Measurements from ENCODE around the gene CCDC85B.
A peak's percentile ranks its signal among the peaks of the same experiment; 100 is the strongest.

The CCDC85B gene

DNA sequence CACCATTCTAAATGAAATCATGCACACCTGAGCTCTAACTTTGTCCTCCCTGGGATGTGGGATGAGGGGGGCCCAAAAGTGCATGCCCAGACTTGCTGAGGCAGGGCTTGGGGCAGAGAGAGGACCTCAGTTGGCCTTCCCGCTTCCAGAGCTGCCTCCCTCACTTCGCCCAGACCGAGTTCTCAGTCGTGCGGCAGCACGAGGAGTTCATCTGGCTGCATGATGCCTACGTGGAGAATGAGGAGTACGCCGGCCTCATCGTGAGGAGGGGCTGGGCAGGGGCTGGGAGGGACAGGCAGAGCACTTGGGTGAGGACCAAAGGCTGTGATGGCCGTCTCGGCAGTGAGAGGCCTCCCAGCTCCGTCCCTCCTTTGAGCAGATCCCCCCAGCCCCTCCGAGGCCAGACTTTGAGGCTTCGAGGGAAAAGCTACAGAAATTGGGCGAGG lies 40.7 kb upstream of the CCDC85B start:
- in situ Hi-C loops (cut with MboI; ENCODE audit: low sequenced_read_pairs, unreplicated experiment), result no loop called here
- peak; percentile 21 for DNase-seq (ENCODE audit: low spot score)
- TF ChIP-seq, protein P1, sequence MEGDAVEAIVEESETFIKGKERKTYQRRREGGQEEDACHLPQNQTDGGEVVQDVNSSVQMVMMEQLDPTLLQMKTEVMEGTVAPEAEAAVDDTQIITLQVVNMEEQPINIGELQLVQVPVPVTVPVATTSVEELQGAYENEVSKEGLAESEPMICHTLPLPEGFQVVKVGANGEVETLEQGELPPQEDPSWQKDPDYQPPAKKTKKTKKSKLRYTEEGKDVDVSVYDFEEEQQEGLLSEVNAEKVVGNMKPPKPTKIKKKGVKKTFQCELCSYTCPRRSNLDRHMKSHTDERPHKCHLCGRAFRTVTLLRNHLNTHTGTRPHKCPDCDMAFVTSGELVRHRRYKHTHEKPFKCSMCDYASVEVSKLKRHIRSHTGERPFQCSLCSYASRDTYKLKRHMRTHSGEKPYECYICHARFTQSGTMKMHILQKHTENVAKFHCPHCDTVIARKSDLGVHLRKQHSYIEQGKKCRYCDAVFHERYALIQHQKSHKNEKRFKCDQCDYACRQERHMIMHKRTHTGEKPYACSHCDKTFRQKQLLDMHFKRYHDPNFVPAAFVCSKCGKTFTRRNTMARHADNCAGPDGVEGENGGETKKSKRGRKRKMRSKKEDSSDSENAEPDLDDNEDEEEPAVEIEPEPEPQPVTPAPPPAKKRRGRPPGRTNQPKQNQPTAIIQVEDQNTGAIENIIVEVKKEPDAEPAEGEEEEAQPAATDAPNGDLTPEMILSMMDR (IDR thresholded peaks at IDR 0.05; ENCODE audit: borderline replicate concordance, control extremely low read depth, extremely low read depth, insufficient read depth, missing control alignments), result no peak

DNA sequence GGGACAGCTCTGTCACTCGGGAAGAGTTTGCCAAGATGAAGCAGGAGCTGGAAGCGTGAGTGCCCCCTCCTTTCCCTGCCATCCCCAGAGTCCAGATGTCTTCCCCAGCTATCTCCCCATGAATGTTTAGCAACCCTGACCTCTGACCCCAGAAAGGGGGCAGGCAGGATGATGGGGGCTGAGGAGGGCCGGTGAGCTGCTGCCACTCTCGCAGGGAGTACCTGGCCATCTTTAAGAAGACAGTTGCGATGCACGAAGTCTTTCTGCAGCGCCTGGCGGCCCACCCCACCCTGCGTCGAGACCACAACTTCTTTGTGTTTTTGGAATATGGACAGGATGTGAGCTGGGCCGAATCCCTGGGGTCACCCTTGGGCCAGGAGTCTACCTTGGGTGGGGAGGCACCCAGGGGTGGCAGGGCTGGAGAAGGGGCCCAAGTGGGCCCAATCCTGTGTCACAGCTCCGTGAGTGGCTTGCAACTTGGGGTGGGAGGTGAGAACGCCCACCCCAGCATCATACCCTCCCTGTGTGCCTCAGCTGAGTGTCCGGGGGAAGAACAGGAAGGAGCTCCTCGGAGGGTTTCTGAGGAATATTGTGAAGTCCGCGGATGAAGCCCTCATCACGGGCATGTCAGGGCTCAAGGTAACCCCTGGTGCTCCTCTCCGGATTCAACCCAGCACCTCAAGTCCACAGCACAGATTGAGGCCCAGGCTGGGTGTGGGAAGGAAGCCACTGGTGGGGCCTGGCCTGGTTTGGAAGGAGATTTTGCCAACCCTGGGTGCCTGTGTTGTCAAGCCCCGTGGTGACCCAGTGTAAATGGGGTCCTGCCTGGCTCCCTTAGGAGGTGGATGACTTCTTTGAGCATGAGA lies 40.0 kb upstream of the CCDC85B start:
- DNase-seq (ENCODE audit: low spot score), result peak; percentile 30
- TF ChIP-seq, protein P1 (IDR thresholded peaks at IDR 0.05; ENCODE audit: borderline replicate concordance, control extremely low read depth, extremely low read depth, insufficient read depth, missing control alignments), result no peak
- in situ Hi-C loops (cut with MboI; ENCODE audit: low sequenced_read_pairs, unreplicated experiment), result no loop called here

DNA sequence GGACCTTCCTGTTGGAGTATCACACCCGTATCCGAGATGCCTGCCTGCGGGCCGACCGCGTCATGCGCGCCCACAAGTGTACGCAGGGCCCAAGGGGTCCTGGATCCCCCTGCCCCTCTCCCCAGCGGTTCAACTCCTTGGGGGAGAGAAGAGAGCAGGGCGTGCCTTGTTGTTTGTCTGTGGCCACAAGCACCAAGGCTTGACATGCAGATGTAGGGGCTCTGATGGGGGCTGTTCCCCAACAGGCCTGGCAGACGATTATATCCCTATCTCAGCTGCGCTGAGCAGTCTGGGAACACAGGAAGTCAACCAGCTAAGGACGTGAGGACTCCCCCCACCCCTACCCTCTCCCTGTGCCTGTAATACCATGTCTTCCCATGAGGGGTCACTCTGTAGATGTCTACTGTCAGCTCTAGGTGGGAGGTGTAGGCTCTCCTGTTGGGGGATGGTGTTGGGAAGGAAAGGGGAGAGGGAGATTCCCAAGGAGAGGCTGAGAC lies 39.3 kb upstream of the CCDC85B start:
- DNase-seq (ENCODE audit: low spot score), result peak; percentile 55
- TF ChIP-seq, protein P1 (IDR thresholded peaks at IDR 0.05; ENCODE audit: borderline replicate concordance, control extremely low read depth, extremely low read depth, insufficient read depth, missing control alignments), result no peak
- in situ Hi-C loops (cut with MboI; ENCODE audit: low sequenced_read_pairs, unreplicated experiment), result no loop called here

DNA sequence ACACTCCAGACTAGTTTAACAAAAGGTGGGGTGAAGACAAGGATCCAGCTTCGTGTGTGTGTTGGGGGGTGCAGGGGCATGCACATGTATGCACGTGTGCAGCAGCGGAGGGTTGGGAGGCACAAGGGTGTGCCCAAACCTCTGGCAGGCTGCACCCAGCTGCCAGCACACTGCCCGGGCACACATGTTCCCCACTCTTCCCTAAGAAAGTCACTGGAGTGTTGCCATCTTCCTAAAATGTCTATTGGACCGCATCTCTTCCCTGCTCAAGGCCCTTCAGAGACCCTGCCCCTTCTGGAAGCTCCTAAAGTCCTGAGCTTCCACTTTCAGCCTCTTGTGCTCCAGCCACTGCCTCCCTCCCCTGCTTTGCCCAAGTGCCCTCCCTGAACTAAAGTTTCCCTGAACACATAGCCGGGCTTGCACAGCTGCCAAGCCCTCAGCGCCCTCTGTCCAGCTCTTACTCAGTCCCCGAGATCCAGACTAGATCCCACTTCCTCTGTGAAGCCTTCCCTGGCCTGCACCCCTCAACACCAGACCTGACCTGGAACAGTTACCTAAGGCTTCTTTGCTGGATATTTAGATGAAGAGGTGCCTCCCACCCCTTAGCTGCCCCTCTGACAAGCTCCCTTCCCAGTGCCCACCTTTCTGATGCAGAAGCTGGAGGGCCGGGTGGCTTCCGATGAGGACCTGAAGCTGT lies 38.5 kb upstream of the CCDC85B start:
- no peak for DNase-seq (ENCODE audit: low spot score)
- TF ChIP-seq, protein P1 (IDR thresholded peaks at IDR 0.05; ENCODE audit: borderline replicate concordance, control extremely low read depth, extremely low read depth, insufficient read depth, missing control alignments), result no peak
- in situ Hi-C loops (cut with MboI; ENCODE audit: low sequenced_read_pairs, unreplicated experiment), result no loop called here

DNA sequence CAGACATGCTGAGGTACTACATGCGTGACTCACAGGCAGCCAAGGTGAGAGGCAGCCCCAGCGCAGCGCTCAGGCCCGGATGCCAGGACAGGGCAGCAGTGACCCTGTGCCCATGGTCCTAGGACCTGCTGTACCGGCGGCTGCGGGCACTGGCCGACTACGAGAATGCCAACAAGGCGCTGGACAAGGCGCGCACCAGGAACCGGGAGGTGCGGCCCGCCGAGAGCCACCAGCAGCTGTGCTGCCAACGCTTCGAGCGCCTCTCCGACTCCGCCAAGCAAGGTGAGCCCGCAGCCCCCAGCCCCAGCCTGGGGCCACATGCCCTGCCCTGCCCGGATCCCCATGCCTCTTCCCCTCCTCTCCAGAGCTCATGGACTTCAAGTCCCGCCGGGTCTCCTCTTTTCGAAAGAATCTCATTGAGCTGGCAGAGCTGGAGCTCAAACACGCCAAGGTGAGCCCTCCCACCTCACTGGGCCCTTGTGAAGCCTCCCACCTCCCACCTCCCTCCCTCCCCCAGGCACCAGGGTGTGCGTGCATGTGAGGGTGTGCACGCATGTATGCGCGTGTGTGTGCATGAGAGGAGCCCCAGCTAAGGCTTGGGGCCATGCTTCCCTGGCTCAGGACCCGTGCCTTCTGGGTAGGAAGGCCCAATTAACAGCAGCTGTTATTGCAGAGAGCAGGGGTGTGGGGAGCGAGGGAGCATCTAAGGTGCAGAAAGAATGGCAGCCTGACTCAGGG lies 37.8 kb upstream of the CCDC85B start:
- TF ChIP-seq, protein P1 (IDR thresholded peaks at IDR 0.05; ENCODE audit: borderline replicate concordance, control extremely low read depth, extremely low read depth, insufficient read depth, missing control alignments), result no peak
- in situ Hi-C loops (cut with MboI; ENCODE audit: low sequenced_read_pairs, unreplicated experiment), result no loop called here
- DNase-seq (ENCODE audit: low spot score), result no peak

Data from GM13976 (cell line).